HT-29 (cell line): ENCODE measurements around the gene SLC6A11. TPM values are rescaled to one million over a fixed set of nuclear protein-coding genes. Genes with fewer than 3 reads are reported as not detected.

Experiments
- DNase-seq: peaks from one replicate; pipeline ENCODE4 v3.0.0-alpha.2; 2015; ENCODE audit warnings: low spot score
- total RNA-seq: library from RNA; depleted of rRNA; stranded (reverse); fragments of >200 nt; shearing (Covaris generic); gene quantifications from 2 replicates; pipeline ENCODE4 v1.2.3, GENCODE V29; 2014; rRNA removed

Gene SLC6A11
- total RNA-seq, 1 experiment from 2014 or later = not detected

GRCh38 chr3:10977892-10978510, 162.0 kb downstream of the SLC6A11 start:
- DNase-seq = no peak

- DNase-seq = no peak
These were observed 162.9 kb downstream of the SLC6A11 start for GRCh38 chr3:10978956-10979355.

GRCh38 chr3:10980312-10980711, 164.3 kb downstream of the SLC6A11 start:
- no peak for DNase-seq

GRCh38 chr3:10981031-10981430, 165.0 kb downstream of the SLC6A11 start:
- DNase-seq = no peak

- DNase-seq = no peak
These were observed 165.9 kb downstream of the SLC6A11 start for GRCh38 chr3:10981961-10982360.

- DNase-seq = no peak
These were observed 166.8 kb downstream of the SLC6A11 start for GRCh38 chr3:10982782-10983181.

GRCh38 chr3:10983219-10983916, 167.3 kb downstream of the SLC6A11 start:
- peak; percentile 63 for DNase-seq

GRCh38 chr3:10984371-10984896, 168.4 kb downstream of the SLC6A11 start:
- DNase-seq = no peak

- DNase-seq = no peak
These were observed 169.2 kb downstream of the SLC6A11 start for GRCh38 chr3:10985181-10985580.

GRCh38 chr3:10986592-10986991, 170.6 kb downstream of the SLC6A11 start:
- no peak for DNase-seq

- DNase-seq = no peak
These were observed 172.1 kb downstream of the SLC6A11 start for GRCh38 chr3:10988001-10988665.

- DNase-seq = no peak
These were observed 173.0 kb downstream of the SLC6A11 start for GRCh38 chr3:10988991-10989484.

Other genes starting within 250 kb of the SLC6A11 start
- gene SLC6A1, start 176.5 kb downstream of the SLC6A11 start, total RNA-seq = not detected in 2 replicates